GM12878 (cell line): ENCODE results near the gene NOL4L. TPM values are rescaled to one million over a fixed set of nuclear protein-coding genes. Genes with fewer than 3 reads are reported as not detected.

Source experiments
- ATAC-seq: fragments of 200-7000 bp; cut with Tn5 transposase; 3 replicates; pipeline ENCODE4 v1.9.1; 2020; ENCODE audit warnings: mild to moderate bottlenecking, moderate library complexity
- BruUV-seq: library from RNA; stranded (reverse); fragments of 400-500 nt; replicated peaks from 2 replicates; lab custom pipeline; 2021; lab: Mats Ljungman, UMichigan
- CTCF ChIA-PET: fragments of 300-600 bp; sonication (Branson Sonifier 250); formaldehyde crosslinking; extraction: SDS; loops from one replicate; lab custom pipeline; 2021; ENCODE audit warnings: inconsistent platforms; lab: Yijun Ruan, JAX
- POLR2A ChIA-PET: fragments of 350-600 bp; formaldehyde crosslinking; extraction: SDS; loops from one replicate; lab custom pipeline; 2021; ENCODE audit warnings: inconsistent platforms; lab: Charles Lee
- RAD21 ChIA-PET: fragments of 300-600 bp; sonication (Branson Sonifier 250); formaldehyde crosslinking; loops from one replicate; lab custom pipeline; 2023; ENCODE audit warnings: antibody characterized with exemption; ENCODE audit not compliant: unreplicated experiment; lab: Charles Lee
- SMC1A ChIA-PET: fragments of 300-600 bp; sonication (Branson Sonifier 250); formaldehyde crosslinking; loops from one replicate; lab custom pipeline; 2023; ENCODE audit not compliant: unreplicated experiment, uncharacterized antibody; lab: Charles Lee
- DNase-seq: peaks from one replicate; pipeline ENCODE4 v3.0.0-alpha.2; 2011; ENCODE audit warnings: low read depth, low spot score
- FAIRE-seq: peaks from 3 replicates; lab custom pipeline; 2011; peaks lifted over from hg19 to GRCh38; lab: Jason Lieb, UNC
- H2AFZ ChIP-seq: 2 replicates; pipeline ENCODE4 v1.6.0; 2011; ENCODE audit warnings: low read depth, low read length, control low read depth; ENCODE audit not compliant: control insufficient read depth
- H3K27ac ChIP-seq: 2 replicates; pipeline ENCODE4 v1.5.1; 2011; ENCODE audit warnings: control low read depth; ENCODE audit not compliant: control insufficient read depth, insufficient read depth
- H3K27me3 ChIP-seq, 2 experiments: replicated peaks in 1 of 2; 2 replicates each; pipeline versions ENCODE4 v1.6.0 to v1.6.1; 2011; ENCODE audit warnings: low read length in 1 of 2; ENCODE audit not compliant: control insufficient read depth in 2 of 2, insufficient read depth in 2 of 2
- H3K36me3 ChIP-seq, 2 experiments: 2 replicates each; pipeline ENCODE4 v1.5.1; 2011; ENCODE audit warnings: low read length in 1 of 2; ENCODE audit not compliant: control insufficient read depth in 2 of 2, insufficient read depth in 2 of 2
- H3K4me1 ChIP-seq: 2 replicates; pipeline ENCODE4 v1.6.1; 2011; ENCODE audit warnings: mild to moderate bottlenecking, low read length, moderate library complexity, mixed read lengths; ENCODE audit not compliant: control insufficient read depth, insufficient read depth
- H3K4me2 ChIP-seq: 2 replicates; pipeline ENCODE4 v1.6.0; 2011; ENCODE audit warnings: control low read depth; ENCODE audit not compliant: control insufficient read depth, insufficient read depth
- H3K4me3 ChIP-seq: fragments of 200-600 bp; sonication (generic); 2 replicates; pipeline ENCODE4 v1.5.1; 2016
- H3K79me2 ChIP-seq: 2 replicates; pipeline ENCODE4 v1.6.0; 2011; ENCODE audit warnings: low read length; ENCODE audit not compliant: control insufficient read depth, insufficient read depth
- H3K9ac ChIP-seq: 2 replicates; pipeline ENCODE4 v1.8.0; 2011; ENCODE audit warnings: low read length, control low read depth, mixed read lengths; ENCODE audit not compliant: control insufficient read depth, insufficient read depth
- H3K9me3 ChIP-seq: replicated peaks from 3 replicates; pipeline ENCODE4 v1.5.1; 2011; ENCODE audit warnings: mild to moderate bottlenecking, low read length; ENCODE audit not compliant: control insufficient read depth, insufficient read depth
- H4K20me1 ChIP-seq: 2 replicates; pipeline ENCODE4 v1.6.0; 2011; ENCODE audit not compliant: control insufficient read depth, insufficient read depth
- ATF2 ChIP-seq: IDR thresholded peaks from 2 replicates; pipeline ENCODE4 v1.6.1; 2012; ENCODE audit warnings: low read length, inconsistent platforms
- CBX5 ChIP-seq: sonication (generic); IDR thresholded peaks from 2 replicates; pipeline ENCODE4 v1.6.1; 2016; ENCODE audit warnings: low read depth, moderate library complexity, mild to moderate bottlenecking, inconsistent platforms
- JUNB ChIP-seq: IDR thresholded peaks from 2 replicates; pipeline ENCODE4 v1.6.1; 2016; ENCODE audit warnings: antibody characterized with exemption, mild to moderate bottlenecking
- WGBS: methylation state at CpG from one replicate; pipeline ENCODE4 v1.1.6; 2016; ENCODE audit warnings: low lambda C conversion rate; ENCODE audit not compliant: insufficient replicate concordance, insufficient coverage; ENCODE audit errors: missing lambda C conversion rate; 5-methylcytosine and 5-hydroxymethylcytosine counted together
- in situ Hi-C: fragments of 300-500 bp; cut with MboI; formaldehyde crosslinking; loops from 9 replicates; pipeline ENCODE4 v1.14.3; 2018; ENCODE audit warnings: mixed read lengths
- intact Hi-C: fragments of 100-400 bp; cut with micrococcal nuclease; formaldehyde crosslinking; loops from one replicate; pipeline ENCODE4 v1.14.2; 2022; ENCODE audit not compliant: unreplicated experiment
- polyA plus RNA-seq, 11 experiments: library from polyadenylated mRNA; depleted of rRNA in 4 of 11; unstranded in 6 of 11; stranded (reverse) in 5 of 11; fragments of >200 nt; fragmentation: Nextera tagmentation in 4 of 11; fragmentation: Illumina TruSeq in 1 of 11; extraction: Ambion mirVana in 4 of 11; extraction: Trizol in 1 of 11; gene quantifications; 1 replicate in 1 of 11; 2 replicates in 10 of 11; pipeline versions ENCODE4 v1.2.1 to v1.2.3, GENCODE V29; 2011 to 2016; ENCODE audit warnings: inconsistent platforms in 2 of 11, missing spikeins in 2 of 11, low read depth in 1 of 11
- total RNA-seq, 4 experiments: library from RNA; depleted of rRNA in 3 of 4; stranded (reverse); fragments of >200 nt in 3 of 4; fragmentation: Illumina TruSeq in 1 of 4; extraction: Trizol in 1 of 4; gene quantifications; 2 replicates each; pipeline versions ENCODE4 v1.2.1 to v1.2.3, GENCODE V29; 2013 to 2021

NOL4L gene
- total and polyA plus RNA-seq, 10 of the 15 experiments (the other 5 are each of a cell fraction or from before 2014, with no cell fraction given), result 2.3 to 24.0 (median 8.0) TPM

- TF ChIP-seq CBX5, result no peak
- TF ChIP-seq JUNB, result no peak
These were observed 68.3 kb downstream of the NOL4L start (continued) for GRCh38 chr20:32516583-32517517.

GRCh38 chr20:32515631-32516101 lies 69.5 kb downstream of the NOL4L start:
- FAIRE-seq (no peak), ATAC-seq (no peak), DNase-seq (no peak)
- Histone ChIP-seq H4K20me1 (no peaks in the 10 kb centered on the region), H3K4me3 (no peak overlapping the region), H3K4me1 (no peaks in the 10 kb centered on the region), H3K9ac (no peak overlapping the region), H3K27me3 (no peaks in the 10 kb centered on the region), H3K27ac (no peak overlapping the region), H3K9me3 (no peaks in the 10 kb centered on the region), H2AFZ (no peak overlapping the region), H3K79me2 (no peaks in the 10 kb centered on the region), H3K4me2 (no peak overlapping the region), H3K36me3 (peaks cover 0 to 2% of the 10 kb centered on the region in 2 experiments; a peak in 2 of 4 replicates)
- POLR2A ChIA-PET, result interaction anchor here (0.6 kb wide), 1 partner anchor 21 kb away, joined by 4 read pairs; no protein-coding TSS in a partner anchor
- 45% methylated on average over 10 of the region's 10 CpGs for WGBS
- RAD21 ChIA-PET, result interaction anchor here (1.0 kb wide), 1 partner anchor 136 kb away, joined by 4 read pairs; no protein-coding TSS in a partner anchor
- TF ChIP-seq ATF2, result no peak
- no TSS peak for BruUV-seq
- in situ Hi-C loops, result loop anchor here (5.0 kb wide), 1 partner anchor 137 kb away; no protein-coding TSS in a partner anchor
- intact Hi-C loops, result no loop called here
- SMC1A ChIA-PET, result interaction anchor here (3.3 kb wide), 1 partner anchor 136 kb away, joined by 21 read pairs; no protein-coding TSS in a partner anchor
- CTCF ChIA-PET, result interaction anchor here (1.0 kb wide), 1 partner anchor 136 kb away, joined by 6 read pairs; no protein-coding TSS in a partner anchor
